HL-60/S4 treated with retinoic acid at 250 ng/mL for 4 days and 3 days (cell line): ENCODE results near the gene GDPD5.
"Not testable (repeated sequence)": the region's sequence is repeated elsewhere in the genome, so short reads cannot be mapped to it uniquely, and the experiment has no call there.

Experiments used
- in situ Hi-C: fragments of 300-500 bp; cut with MboI; formaldehyde crosslinking; loops from 2 replicates; pipeline ENCODE4 v1.7.0; 2022; ENCODE audit warnings: low sequenced_read_pairs

The GDPD5 gene

GRCh38 chr11:75413146-75413545 lies 112.6 kb downstream of the GDPD5 start:
- in situ Hi-C loops = not testable (repeated sequence)

DNA sequence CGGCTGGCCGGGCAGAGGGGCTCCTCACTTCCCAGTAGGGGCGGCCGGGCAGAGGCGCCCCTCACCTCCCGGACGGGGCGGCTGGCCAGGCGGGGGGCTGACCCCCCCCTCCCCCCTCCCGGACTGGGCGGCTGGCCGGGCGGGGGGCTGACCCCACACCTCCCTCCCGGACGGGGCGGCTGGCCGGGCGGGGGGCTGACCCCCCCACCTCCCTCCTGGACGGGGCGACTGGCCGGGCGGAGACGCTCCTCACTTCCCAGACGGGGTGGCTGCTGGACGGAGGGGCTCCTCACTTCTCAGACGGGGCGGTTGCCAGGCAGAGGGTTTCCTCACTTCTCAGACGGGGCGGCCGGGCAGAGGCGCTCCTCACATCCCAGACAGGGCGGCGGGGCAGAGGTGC lies 115.8 kb downstream of the GDPD5 start:
- in situ Hi-C loops = not testable (repeated sequence)

DNA sequence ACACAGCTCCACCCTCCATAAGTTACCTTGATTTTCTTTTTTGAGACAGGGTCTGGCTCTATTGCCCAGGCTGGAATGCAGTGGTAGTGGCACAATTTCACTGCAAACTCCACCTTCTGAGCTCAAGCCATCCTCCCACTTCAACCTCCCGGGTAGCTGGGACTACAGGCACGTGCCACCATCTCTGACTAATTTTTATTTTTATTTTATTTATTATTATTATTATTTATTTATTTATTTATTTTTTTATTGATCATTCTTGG lies 116.9 kb downstream of the GDPD5 start:
- in situ Hi-C loops = no loop called here

GRCh38 chr11:75406338-75406777 lies 119.4 kb downstream of the GDPD5 start:
- in situ Hi-C loops = no loop called here

- in situ Hi-C loops = no loop called here
Measured at GRCh38 chr11:75403983-75404658, 121.6 kb downstream of the GDPD5 start.

- in situ Hi-C loops = no loop called here
Measured at GRCh38 chr11:75403037-75403436, 122.7 kb downstream of the GDPD5 start.

- in situ Hi-C loops = no loop called here
Measured at GRCh38 chr11:75402002-75402773, 123.6 kb downstream of the GDPD5 start.

- in situ Hi-C loops = no loop called here
Measured at GRCh38 chr11:75400146-75400865, 125.4 kb downstream of the GDPD5 start.

- in situ Hi-C loops = no loop called here
Measured at GRCh38 chr11:75399344-75400145, 126.2 kb downstream of the GDPD5 start, which contains the start of gene RPS3. Gene RPS3, plus strand, starts transcription at chr11:75399518. Its CDS starts 30 bp downstream, at chr11:75399548.

DNA sequence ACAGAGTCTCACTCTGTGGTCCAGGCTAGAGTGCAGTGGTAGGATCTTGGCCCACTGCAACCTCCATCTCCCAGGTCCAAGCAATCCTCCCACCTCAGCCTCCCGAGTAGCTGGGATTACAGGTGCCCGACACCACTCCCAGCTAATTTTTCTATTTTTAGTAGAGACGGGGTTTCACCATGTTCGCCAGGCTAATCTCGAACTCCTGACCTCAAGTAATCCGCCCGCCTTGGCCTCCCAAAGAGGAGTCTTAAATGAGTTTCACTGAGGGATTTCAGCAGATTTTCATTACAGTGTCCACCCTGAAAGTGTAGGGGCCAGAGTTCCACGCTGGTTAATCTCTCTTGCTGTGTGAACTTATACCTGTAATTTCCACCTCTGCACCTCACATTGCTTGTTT lies 126.8 kb downstream of the GDPD5 start:
- in situ Hi-C loops = no loop called here

- in situ Hi-C loops = no loop called here
Measured at GRCh38 chr11:75394085-75394840, 131.5 kb downstream of the GDPD5 start.

DNA sequence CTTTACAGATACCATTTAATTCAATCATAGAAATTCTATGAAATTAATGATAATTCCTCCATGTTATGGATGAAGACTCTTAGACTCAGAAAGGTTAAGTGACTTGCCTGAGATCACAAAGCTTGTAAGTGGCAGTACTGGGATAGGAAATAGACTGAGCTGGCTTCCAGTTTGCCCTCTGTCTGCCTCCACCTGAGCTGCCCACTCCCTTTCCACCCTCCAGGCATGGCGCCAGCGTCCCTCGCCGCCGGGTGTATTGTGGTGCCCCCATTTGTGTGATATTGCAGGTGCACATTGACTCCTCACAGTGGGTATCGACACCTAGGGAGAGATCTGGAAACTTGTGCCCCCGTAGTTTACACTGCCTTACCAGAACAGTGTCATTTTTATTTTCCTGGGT lies 135.8 kb downstream of the GDPD5 start:
- in situ Hi-C loops = loop anchor here (10.0 kb wide), 2 partner anchors 55 to 115 kb away; no protein-coding TSS in a partner anchor

- in situ Hi-C loops = loop anchor here (10.0 kb wide), 2 partner anchors 54 to 114 kb away; no protein-coding TSS in a partner anchor
Measured at GRCh38 chr11:75389276-75389605, 136.5 kb downstream of the GDPD5 start.

GRCh38 chr11:75388386-75389275 lies 137.1 kb downstream of the GDPD5 start:
- in situ Hi-C loops = loop anchor here (10.0 kb wide), 2 partner anchors 54 to 114 kb away; no protein-coding TSS in a partner anchor

- in situ Hi-C loops = loop anchor here (10.0 kb wide), 2 partner anchors 53 to 113 kb away; no protein-coding TSS in a partner anchor
Measured at GRCh38 chr11:75387736-75388294, 137.9 kb downstream of the GDPD5 start.

GRCh38 chr11:75386942-75387630 lies 138.7 kb downstream of the GDPD5 start:
- in situ Hi-C loops = loop anchor here (10.0 kb wide), 2 partner anchors 52 to 112 kb away; no protein-coding TSS in a partner anchor
